HG02840 (cell line): ENCODE data around the gene SLC2A6.

Experiments used
- ATAC-seq: cut with Tn5 transposase; IDR thresholded peaks from one replicate; pipeline ENCODE4 v1.9.1; 2021; ENCODE audit warnings: mild to moderate bottlenecking, moderate library complexity, moderate number of reproducible peaks; ENCODE audit not compliant: unreplicated experiment, low FRiP score

SLC2A6 gene

DNA sequence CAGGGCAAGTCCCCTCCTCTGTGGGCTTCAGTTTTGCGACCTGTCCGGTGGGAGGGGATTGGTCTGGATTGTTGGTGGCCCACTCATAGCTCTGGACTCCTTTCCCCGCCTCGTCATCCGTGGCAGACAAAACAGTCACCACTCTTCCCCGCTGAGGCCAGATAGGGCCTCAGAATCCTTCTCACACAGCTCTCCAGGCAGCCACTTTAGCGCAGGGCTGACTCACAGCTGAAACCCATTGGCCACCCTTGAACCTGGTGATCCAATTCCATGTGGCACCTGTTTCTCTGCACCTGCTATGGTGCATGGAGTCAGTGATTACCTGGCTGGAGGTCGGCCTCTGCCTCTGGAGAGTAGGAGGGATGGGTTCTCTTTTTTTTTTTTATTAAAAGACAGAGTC, 34.9 kb downstream of the SLC2A6 start:
- no peak for ATAC-seq

DNA sequence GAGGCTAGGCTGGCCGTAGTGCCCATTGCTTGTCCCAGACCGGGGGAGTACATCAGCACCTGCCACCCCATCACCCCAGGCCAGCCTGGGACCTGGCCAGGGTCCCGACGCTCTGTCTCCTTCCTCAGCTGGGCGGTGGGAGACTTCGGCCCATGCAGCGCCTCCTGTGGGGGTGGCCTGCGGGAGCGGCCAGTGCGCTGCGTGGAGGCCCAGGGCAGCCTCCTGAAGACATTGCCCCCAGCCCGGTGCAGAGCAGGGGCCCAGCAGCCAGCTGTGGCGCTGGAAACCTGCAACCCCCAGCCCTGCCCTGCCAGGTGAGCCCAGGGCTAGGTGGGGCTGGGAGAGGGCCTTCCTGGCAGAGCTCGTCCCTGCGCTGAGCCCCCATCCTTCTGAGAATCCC, 35.7 kb downstream of the SLC2A6 start:
- ATAC-seq: no peak

DNA sequence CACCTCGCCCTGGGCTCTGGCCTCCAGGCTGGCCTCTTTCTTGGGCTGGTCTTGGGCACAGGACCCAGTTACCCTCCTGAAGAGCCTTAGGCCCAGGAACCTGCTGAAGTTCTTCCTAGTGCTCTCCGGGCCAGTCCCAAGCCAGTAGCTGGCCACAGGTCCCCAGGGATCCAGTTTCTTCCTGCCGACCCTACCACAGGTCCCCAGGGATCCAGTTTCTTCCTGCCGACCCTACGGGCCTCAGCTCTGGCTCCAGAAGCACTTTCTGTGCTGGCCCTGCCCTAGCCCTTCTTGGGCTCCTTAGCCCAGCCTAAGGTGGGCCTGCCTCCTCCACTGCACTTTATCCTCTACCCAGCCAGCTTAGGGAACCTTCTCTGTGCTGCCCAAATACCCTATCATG, 37.3 kb downstream of the SLC2A6 start:
- no peak for ATAC-seq

DNA sequence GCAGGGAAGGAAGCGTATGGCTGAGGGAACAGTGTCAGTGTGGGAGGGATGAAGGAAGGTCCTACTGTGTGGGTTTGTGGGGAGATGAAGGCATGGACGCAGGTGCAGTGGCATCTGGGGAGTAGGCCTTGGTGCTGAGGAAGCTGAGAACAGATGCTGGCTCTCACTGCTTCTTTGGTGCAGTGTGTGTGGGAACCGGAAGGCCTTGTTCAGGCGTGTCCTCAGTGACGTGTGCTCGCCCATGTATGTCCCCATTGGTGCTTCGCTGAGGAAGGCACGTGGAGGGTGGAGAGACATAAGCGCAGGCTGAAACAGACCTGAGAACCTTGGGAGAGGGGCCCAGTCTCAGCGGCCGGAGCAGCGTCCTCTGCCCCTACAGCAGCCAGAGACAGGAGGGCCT, 38.0 kb downstream of the SLC2A6 start:
- no peak for ATAC-seq

DNA sequence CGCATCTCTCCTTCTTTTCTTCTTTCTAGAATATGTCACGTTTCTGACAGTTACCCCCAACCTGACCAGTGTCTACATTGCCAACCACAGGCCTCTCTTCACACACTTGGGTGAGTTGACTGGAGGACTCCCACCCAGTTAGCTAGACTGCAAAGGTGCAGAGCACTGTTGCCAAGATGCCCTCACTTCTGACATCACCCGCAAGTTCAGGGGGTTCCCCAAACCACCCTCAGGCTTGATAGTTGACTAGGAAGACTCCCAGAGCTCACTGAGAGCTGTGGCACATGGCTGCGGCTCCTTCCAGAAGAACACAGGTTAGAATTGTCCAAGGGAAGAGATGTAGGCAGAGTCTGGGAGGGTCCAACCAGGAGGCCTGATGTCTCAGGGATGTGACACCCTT, 39.6 kb downstream of the SLC2A6 start:
- ATAC-seq: no peak

DNA sequence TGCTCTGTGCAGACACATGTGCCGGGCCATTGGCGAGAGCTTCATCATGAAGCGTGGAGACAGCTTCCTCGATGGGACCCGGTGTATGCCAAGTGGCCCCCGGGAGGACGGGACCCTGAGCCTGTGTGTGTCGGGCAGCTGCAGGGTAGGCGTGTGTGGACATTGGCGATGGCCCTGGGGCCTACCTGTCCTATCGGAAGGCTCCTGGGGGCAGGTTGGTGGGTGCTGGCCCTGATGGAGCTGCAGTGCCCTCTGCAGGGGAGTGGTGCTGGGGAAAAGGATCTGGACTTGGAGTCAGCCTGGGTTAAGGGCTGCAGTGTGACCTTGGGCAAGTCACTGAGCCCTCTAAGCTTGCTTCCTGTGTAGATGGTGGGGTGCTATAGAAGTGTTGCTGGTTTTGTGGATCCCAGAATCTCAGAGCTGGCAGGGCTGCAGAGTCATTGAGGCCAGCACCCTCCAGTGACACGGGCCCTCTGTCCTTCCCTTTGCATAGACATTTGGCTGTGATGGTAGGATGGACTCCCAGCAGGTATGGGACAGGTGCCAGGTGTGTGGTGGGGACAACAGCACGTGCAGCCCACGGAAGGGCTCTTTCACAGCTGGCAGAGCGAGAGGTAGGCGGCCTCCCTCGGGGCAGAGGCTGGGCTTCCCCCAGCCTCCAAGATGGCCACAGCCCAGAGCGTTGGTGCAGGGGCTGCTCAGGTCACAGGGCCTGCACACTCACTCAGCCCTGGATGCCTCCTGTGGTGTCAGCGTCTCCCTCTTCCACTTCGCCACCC, 41.0 kb downstream of the SLC2A6 start:
- no peak for ATAC-seq

DNA sequence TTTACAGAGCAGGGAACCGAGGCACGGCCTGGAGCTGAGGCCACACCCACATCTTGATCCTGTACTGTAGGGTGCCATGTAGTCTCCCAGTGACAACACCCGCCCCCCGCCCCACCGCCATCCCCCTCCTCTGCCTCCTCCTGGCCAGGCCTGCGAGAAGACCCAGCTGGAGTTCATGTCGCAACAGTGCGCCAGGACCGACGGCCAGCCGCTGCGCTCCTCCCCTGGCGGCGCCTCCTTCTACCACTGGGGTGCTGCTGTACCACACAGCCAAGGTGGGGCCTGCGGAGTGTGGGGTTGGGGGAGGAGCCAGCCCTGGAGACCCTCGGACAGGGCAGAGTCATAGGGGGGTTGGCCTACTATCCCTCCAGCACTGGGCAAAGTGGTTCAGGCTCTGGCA, 42.2 kb downstream of the SLC2A6 start:
- ATAC-seq: no peak

DNA sequence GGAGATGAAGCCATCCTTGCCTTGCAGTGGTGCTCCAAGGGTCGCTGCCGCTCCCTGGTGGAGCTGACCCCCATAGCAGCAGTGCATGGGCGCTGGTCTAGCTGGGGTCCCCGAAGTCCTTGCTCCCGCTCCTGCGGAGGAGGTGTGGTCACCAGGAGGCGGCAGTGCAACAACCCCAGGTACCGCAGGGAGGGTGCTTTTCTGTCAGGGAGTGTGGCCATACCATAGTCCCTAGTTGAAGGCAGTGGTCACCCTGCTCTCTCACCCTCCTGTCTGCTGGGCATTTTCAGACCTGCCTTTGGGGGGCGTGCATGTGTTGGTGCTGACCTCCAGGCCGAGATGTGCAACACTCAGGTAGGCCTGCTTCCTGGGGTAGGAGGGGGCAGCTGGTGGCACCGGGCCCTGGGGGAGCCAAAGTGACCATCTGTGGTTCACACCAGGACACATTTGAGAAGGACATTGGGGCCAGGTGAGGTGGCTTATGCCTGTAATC, 45.5 kb downstream of the SLC2A6 start:
- no peak for ATAC-seq

DNA sequence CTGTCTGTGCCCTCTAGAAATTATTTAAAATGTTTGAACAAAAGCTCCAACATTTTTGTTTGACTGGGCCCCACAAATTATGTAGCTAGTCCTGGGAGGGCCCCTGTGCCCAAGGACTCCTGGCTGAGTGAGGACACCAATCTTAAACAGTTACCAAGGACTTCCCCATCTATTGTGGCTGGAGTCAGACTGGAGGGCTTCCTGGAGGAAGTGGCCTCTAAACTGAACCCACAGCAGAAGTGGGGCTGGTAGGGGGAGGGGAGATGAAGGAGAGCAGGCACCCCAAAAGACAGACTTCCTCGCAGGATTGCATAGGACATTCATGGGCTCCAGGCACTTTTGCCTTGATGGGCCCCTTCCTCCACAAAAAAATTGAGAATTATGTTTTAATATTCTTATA, 48.7 kb downstream of the SLC2A6 start:
- ATAC-seq: no peak

DNA sequence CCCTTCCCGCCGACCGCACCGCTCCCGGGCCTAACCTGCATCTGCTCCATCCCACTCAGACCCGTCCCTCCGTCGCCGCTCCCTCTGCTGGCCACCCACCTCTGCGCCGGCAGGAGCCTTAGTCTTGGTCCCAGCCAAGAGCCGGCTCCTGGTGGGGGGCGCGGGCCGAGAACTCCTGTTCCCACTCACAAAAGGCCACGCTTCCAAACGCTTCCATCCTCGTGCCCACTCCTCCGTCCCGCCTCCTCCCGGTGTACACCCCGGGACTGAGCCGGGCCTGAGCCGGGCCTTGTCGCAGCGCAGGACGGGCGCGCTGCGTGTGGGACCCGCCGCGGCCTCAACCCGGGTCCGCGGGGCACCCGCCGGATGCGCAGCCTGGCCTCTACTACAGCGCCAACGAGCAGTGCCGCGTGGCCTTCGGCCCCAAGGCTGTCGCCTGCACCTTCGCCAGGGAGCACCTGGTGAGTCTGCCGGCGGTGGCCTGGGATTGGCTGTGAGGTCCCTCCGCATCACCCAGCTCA, 49.2 kb downstream of the SLC2A6 start:
- no peak for ATAC-seq

DNA sequence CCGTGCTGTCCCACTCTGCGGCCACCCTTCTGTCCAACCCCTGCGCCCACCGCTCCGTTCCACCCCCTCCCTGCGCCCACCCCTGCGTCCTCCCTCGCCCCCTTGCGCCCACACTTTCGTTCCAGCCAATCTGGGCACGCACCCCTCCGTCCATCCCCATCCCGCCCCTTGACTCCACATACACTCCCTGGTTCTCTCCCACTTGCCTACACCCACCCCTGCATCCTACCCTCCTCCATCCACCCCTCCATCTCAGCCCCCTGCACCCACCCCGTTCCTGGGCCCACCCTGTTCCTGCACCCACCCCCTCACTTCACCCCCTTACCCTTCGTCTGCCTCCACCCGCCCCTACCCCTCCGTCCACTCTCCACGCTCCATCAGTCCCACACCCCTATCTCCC, 49.7 kb downstream of the SLC2A6 start:
- no peak for ATAC-seq

DNA sequence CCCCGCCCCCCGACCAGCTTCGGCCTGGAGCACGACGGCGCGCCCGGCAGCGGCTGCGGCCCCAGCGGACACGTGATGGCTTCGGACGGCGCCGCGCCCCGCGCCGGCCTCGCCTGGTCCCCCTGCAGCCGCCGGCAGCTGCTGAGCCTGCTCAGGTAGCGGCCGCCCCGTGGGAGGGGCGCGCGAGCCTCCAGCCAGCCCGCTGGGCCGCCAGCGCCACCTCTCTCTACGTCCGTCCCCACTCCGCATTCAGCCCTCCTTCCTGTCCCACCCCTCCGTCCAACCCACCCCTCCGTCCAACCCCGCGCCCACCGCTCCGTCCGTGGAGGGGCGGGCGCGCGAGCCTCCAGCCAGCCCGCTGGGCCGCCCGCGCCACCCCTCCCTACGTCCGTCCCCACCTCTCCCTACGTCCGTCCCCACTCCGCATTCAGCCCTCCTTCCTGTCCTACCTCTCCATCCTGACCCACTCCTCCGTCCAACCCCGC, 50.2 kb downstream of the SLC2A6 start:
- ATAC-seq: no peak

DNA sequence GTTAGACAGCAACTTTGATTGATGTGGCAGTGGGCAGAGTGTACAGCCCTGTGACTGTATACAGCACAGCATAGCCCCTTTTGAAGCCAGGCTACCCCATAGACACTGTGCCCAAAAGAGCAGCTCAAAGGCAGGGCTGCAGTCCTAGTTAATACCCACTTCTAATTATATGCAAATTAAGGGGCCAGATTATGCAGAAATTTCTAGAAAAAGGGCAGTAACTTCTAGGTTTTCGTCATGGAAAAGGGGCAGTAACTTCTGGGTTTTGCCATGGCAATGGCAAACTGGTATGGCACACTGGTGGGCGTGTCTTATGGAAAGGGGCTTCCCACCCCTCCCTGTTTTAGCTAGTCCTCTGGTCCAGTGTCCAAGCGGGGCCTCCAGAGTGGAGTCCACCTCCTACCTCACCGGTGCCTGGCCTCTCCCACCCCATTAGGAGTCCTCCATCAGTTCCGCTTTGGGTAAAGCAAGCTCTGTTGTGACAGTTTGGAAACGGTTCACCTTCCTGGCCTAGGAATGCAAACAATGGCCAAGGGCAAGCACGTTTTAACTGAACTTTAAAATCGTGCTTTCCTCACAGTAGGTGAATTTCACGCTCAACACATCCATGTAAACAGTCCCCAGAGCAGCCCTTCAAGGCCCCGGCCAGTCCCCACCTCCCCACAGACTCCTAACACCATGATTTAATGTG, 51.1 kb downstream of the SLC2A6 start:
- ATAC-seq: no peak

DNA sequence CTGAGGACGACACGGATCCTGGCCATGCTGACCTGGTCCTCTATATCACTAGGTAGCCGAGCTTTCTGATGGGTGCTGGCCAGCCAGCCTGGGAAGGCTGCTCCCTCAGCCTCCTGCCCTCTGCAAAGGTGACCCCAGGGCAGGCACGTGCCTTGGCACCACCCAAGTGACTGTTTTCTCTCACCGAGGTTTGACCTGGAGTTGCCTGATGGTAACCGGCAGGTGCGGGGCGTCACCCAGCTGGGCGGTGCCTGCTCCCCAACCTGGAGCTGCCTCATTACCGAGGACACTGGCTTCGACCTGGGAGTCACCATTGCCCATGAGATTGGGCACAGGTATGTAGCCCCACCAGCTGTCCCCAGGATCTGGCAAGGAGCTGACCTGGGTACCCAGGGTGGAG, 52.9 kb downstream of the SLC2A6 start:
- no peak for ATAC-seq

DNA sequence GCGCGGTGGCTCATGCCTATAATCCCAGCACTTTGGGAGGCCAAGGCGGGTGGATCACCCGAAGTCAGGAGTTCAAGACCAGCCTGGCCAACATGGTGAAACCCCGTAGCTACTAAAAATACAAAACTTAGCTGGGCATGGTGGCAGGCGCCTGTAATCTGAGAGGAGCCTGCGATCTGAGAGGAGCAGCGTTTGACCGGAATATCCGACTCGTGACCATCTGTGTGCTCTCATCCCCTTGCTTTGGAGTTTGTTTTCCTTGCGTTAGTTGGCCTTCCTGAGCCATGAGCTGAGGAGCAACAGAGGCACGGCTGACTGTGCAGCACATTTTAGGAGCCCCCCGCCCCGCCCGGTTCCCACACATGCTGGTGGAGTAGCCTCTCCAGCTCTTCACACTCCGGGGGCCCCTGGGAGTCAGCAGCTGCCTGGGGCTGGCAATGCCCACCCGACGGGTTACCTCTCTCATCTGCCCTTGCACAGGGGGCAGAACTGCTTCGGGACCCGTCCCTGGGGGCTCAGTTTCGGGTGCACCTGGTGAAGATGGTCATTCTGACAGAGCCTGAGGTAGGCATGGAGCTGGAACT, 53.8 kb downstream of the SLC2A6 start:
- ATAC-seq: no peak

DNA sequence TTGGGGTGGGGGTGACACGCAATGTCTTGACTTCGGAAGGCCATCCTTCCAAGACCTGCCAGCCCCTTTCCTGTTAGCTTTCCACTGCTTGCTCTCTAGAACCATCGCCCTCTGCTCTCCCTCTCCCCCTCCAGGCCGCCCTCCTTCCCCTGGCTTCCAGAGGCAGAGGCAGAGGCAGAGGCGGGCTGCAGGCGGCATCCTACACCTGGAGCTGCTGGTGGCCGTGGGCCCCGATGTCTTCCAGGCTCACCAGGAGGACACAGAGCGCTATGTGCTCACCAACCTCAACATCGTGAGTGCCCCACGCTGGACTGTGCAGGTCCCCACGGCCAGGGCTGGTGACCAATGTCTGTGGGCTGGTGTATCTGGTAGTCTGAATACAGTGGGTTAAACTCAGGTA, 54.7 kb downstream of the SLC2A6 start:
- no peak for ATAC-seq

DNA sequence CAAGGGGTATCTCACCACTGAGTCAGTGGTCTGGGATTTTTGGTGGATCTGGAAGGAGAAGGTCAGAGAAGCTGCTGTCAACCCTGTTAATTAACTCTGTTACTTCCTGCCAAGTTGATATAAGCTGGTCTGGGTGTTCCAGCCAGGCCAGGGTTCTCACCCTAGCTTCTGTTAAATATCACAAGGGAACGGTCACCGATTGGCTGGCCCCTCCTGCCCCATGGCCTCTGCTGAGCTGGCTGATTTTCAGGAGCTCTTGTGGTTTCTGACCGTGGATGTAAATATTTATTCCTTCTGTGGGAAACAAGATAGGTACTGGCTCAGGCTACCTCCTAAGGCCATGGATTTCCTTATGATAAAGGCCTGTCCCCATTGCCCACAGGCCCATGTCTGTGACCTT, 55.7 kb downstream of the SLC2A6 start:
- no peak for ATAC-seq

DNA sequence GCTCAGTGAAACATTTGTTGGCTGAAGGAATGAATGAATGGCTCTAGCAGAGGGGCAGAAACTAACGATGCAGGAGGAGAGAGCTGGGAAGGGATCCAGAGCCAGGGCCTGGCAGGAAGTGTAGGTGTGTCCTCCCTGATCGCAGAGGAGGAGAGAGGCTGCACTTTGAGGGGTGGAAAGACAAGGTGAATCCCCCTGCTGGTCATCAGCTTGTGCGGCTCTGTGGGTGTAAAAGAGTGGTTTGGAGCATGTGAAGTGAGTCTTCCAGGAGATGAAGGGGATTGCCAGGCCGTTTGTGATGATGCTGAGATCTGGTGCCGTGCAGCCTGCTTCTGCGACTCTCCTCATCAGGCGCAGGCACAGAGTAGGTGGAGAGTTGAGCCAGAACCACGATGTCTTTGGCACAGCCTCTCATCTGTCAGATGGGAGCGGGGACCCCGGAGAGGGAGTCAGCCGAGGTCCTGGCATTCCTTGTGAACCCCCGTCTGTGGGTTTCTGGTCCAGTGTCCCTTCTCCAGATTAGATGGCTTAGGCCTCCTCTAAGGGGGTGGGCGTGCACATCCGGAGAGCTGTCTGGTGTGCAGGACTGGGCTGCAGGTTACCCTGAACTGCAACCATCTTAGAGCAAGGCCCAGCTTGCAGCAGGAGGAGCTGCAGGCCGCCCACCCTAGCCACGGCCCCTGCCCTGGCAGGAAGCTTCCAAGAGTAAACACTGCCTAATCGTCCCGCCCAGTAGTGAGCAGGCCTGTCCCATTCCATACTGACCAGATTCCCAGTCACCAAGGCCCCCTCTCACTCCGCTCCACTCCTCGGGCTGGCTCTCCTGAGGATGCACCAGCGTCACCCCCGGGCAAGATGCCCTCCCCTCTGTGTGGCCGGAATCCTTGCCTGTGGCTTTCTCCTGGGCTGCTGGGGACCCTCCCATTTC, 57.0 kb downstream of the SLC2A6 start, which contains the start of gene ADAMTS13:
TSS of gene ADAMTS13 (plus strand) at position 753 of the 928 bp plus-strand sequence. CDS start at position 830, 77 bp downstream.
- no peak for ATAC-seq
